Immature natural killer cell (primary cell): ENCODE measurements around the gene KIAA1671. TPM values are rescaled to one million over a fixed set of nuclear protein-coding genes. Genes with fewer than 3 reads are reported as not detected.

Experiments used
- DNase-seq, 3 donors: peaks; one replicate each; pipeline ENCODE4 v3.0.0; 2022; ENCODE audit warnings: mixed read lengths in 1 of 3
- H3K27ac Mint-ChIP-seq, 6 donors: one replicate each; pipeline ENCODE4 v1.8.0; 2020; ENCODE audit warnings: mixed read lengths in 6 of 6, mild to moderate bottlenecking in 5 of 6, inconsistent platforms in 4 of 6, moderate library complexity in 3 of 6
- H3K27me3 Mint-ChIP-seq, 3 donors: one replicate each; pipeline ENCODE4 v1.8.0; 2020 to 2021; ENCODE audit warnings: low read depth in 3 of 3, mild to moderate bottlenecking in 3 of 3, mixed read lengths in 3 of 3, moderate library complexity in 3 of 3, inconsistent platforms in 1 of 3
- H3K36me3 Mint-ChIP-seq, 3 donors: one replicate each; pipeline ENCODE4 v1.8.0; 2020; ENCODE audit warnings: mixed read lengths in 3 of 3, inconsistent platforms in 2 of 3, mild to moderate bottlenecking in 2 of 3
- H3K4me1 Mint-ChIP-seq, 2 donors: one replicate each; pipeline ENCODE4 v1.8.0; 2020; ENCODE audit warnings: inconsistent platforms in 2 of 2, mild to moderate bottlenecking in 2 of 2, mixed read lengths in 2 of 2, moderate library complexity in 1 of 2
- H3K4me3 Mint-ChIP-seq, 5 donors: one replicate each; pipeline ENCODE4 v1.8.0; 2020; ENCODE audit warnings: mild to moderate bottlenecking in 5 of 5, mixed read lengths in 5 of 5, inconsistent platforms in 3 of 5, moderate library complexity in 3 of 5
- H3K9me3 Mint-ChIP-seq, 6 donors: one replicate each; pipeline ENCODE4 v1.8.0; 2020; ENCODE audit warnings: mild to moderate bottlenecking in 6 of 6, mixed read lengths in 6 of 6, inconsistent platforms in 4 of 6, moderate library complexity in 3 of 6
- polyA plus RNA-seq, 3 donors: library from polyadenylated mRNA; unstranded; fragments of 300-500 nt; fragmentation: Illumina TruSeq; gene quantifications; one replicate each; pipeline ENCODE4 v1.2.3, GENCODE V29; 2021

KIAA1671 gene
- polyA plus RNA-seq, 3 donors from 2014 or later = 0.43 to 3.0 (median 2.5) TPM

- no peaks in the 10 kb centered on the region for H3K4me1 Mint-ChIP-seq
- H3K9me3 Mint-ChIP-seq = no peaks in the 10 kb centered on the region
- H3K4me3 Mint-ChIP-seq = no peak overlapping the region
- no peak for DNase-seq
- peaks cover 0 to 3% (median 0%) of the 10 kb centered on the region in 3 donors for H3K27me3 Mint-ChIP-seq
- no peaks in the 10 kb centered on the region for H3K36me3 Mint-ChIP-seq
- H3K27ac Mint-ChIP-seq = no peak overlapping the region
Observed at GRCh38 chr22:25147642-25147928, 195.1 kb downstream of the KIAA1671 start.

DNA sequence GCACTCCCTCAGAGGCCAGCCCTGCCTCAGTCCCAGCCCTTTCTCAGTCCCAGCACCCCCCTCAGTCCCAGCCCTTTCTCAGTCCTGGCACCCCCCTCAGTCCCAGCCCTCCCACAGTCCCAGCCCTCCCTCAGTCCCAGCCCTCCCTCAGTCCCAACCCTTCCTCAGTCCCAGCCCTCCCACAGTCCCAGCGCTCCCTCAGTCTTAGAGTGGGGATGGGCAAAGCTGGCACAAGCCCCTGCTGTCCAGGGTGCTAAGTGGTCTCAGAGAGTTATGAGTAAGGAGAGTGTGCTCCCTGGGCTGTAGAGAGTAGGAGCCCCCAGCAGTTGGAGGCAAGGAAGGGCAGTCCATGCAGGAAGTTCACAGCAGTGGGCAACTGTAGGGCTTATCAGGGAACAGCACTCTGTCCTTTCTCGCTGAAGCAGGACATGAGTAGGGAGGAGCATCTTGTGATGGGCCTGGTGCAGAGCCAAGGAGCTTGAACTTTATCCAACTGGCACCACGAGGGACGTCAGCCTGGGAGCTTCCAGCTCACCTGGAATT, 195.7 kb downstream of the KIAA1671 start:
- DNase-seq = no peak
- Mint-ChIP-seq H3K4me3 (no peak overlapping the region), H3K9me3 (no peaks in the 10 kb centered on the region), H3K27ac (peak overlapping the region in 1 of 6 donors; percentile 7), H3K27me3 (peaks cover 0 to 3% (median 2%) of the 10 kb centered on the region in 3 donors), H3K36me3 (no peaks in the 10 kb centered on the region), H3K4me1 (no peaks in the 10 kb centered on the region)

GRCh38 chr22:25149014-25149413, 196.5 kb downstream of the KIAA1671 start:
- Mint-ChIP-seq H3K27me3 (peaks cover 0 to 2% (median 2%) of the 10 kb centered on the region in 3 donors), H3K36me3 (no peaks in the 10 kb centered on the region), H3K4me1 (no peaks in the 10 kb centered on the region), H3K27ac (no peak overlapping the region), H3K4me3 (no peak overlapping the region), H3K9me3 (no peaks in the 10 kb centered on the region)
- no peak for DNase-seq

GRCh38 chr22:25153961-25154666, 201.6 kb downstream of the KIAA1671 start:
- H3K4me1 Mint-ChIP-seq = peaks cover 3 to 8% of the 10 kb centered on the region in 2 donors
- no peaks in the 10 kb centered on the region for H3K9me3 Mint-ChIP-seq
- H3K27ac Mint-ChIP-seq = no peak overlapping the region
- DNase-seq = no peak
- H3K36me3 Mint-ChIP-seq = no peaks in the 10 kb centered on the region
- H3K27me3 Mint-ChIP-seq = peaks cover 2 to 3% (median 2%) of the 10 kb centered on the region in 3 donors
- H3K4me3 Mint-ChIP-seq = no peak overlapping the region

DNA sequence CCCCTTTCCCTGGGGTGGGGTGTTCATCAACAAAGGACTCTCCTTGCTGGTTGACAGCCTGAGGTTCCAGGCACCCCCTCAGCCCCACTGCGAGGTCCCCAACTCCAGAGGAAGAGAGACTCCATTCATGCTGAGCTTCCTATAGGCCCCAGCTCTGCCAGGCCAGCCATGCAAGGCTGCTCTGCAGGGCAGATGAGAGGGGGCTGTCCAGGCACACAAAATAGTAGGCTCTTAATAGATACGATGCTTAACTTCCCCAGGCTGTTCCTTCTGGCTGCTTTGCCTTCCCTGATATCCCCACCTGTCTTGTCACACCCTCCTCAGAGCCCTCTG, 202.1 kb downstream of the KIAA1671 start:
- no peak for DNase-seq
- H3K36me3 Mint-ChIP-seq = no peaks in the 10 kb centered on the region
- H3K27ac Mint-ChIP-seq = no peak overlapping the region
- no peaks in the 10 kb centered on the region for H3K9me3 Mint-ChIP-seq
- H3K4me1 Mint-ChIP-seq = peaks cover 3 to 11% of the 10 kb centered on the region in 2 donors
- peaks cover 0 to 3% (median 2%) of the 10 kb centered on the region in 3 donors for H3K27me3 Mint-ChIP-seq
- H3K4me3 Mint-ChIP-seq = no peak overlapping the region

DNA sequence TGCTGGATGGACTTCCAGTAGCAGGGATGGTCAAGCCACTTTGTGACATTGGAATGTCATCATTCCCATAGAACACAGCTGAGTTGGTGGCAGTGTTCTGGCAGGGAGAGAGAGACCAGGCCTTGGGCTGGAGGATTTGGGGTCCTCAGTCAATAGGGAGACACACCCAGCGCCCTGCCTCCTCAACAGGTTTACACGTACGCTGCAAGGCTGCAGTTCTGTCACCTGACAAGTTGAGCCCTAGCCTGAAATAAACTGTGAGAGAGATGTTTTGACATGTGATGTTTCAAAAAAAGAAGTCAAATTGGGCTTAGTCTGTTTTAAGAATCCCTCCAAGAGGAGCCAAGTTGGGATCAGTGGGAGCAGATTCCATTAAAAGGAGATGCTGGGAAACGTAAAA, 204.2 kb downstream of the KIAA1671 start:
- Mint-ChIP-seq H3K27me3 (peaks cover 0 to 3% (median 2%) of the 10 kb centered on the region in 3 donors), H3K36me3 (no peaks in the 10 kb centered on the region), H3K4me3 (no peak overlapping the region), H3K9me3 (no peaks in the 10 kb centered on the region), H3K4me1 (peaks cover 3 to 11% of the 10 kb centered on the region in 2 donors), H3K27ac (no peak overlapping the region)
- DNase-seq = no peak

- Mint-ChIP-seq H3K27ac (peak overlapping the region in 1 of 6 donors; percentile 45), H3K27me3 (peaks cover 0 to 3% (median 0%) of the 10 kb centered on the region in 3 donors), H3K4me1 (peaks cover 5 to 11% of the 10 kb centered on the region in 2 donors), H3K4me3 (no peak overlapping the region), H3K36me3 (no peaks in the 10 kb centered on the region), H3K9me3 (no peaks in the 10 kb centered on the region)
- DNase-seq = peak in 2 of 3 donors; percentile 31 to 33
Observed at GRCh38 chr22:25159028-25159427, 206.5 kb downstream of the KIAA1671 start.

DNA sequence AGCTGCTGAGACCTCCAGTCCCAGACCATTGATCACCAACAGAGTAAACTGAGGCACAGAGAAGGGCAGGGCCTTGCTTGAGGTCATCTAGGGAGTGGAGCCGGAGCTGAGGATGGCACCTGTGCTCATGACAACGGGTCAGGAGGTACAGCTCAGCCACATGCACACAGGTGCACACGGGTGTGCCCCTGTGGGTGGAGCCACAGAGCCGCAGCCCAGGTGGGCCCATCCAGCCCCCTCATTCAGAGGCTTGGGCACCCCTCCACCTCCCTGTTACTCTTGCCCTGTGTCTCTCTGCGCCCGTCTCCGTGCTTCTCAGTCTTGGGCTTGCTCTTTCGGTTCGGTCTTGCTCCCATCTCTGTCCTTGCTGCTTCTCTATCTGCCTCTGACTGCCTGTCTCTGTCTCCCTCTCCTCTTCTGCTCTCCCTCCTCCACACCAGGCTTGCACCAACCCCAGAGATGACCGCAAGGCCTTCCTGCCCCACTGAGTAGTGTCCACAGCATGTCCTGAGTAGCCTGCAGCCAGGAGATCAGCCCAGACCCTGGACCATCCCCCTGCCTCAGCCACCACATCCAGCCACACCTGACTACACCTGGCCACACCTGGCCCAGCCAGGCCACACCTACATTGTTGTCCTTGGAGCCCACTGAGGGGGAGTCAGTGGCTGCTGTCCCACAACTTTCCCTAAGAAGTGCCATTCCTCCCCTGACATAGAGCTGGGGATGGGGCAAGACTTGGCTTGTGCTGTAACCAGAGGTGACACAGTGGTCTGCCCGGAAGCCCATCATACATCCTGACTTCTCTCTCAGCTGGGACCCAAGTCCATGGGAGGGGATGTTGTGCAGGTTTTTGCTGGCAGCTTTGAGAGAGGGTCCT, 207.8 kb downstream of the KIAA1671 start:
- DNase-seq = no peak
- no peaks in the 10 kb centered on the region for H3K9me3 Mint-ChIP-seq
- H3K4me3 Mint-ChIP-seq = no peak overlapping the region
- peaks cover 2 to 7% (median 4%) of the 10 kb centered on the region in 3 donors for H3K27me3 Mint-ChIP-seq
- peaks cover 8 to 17% of the 10 kb centered on the region in 2 donors for H3K4me1 Mint-ChIP-seq
- no peaks in the 10 kb centered on the region for H3K36me3 Mint-ChIP-seq
- H3K27ac Mint-ChIP-seq = no peak overlapping the region

DNA sequence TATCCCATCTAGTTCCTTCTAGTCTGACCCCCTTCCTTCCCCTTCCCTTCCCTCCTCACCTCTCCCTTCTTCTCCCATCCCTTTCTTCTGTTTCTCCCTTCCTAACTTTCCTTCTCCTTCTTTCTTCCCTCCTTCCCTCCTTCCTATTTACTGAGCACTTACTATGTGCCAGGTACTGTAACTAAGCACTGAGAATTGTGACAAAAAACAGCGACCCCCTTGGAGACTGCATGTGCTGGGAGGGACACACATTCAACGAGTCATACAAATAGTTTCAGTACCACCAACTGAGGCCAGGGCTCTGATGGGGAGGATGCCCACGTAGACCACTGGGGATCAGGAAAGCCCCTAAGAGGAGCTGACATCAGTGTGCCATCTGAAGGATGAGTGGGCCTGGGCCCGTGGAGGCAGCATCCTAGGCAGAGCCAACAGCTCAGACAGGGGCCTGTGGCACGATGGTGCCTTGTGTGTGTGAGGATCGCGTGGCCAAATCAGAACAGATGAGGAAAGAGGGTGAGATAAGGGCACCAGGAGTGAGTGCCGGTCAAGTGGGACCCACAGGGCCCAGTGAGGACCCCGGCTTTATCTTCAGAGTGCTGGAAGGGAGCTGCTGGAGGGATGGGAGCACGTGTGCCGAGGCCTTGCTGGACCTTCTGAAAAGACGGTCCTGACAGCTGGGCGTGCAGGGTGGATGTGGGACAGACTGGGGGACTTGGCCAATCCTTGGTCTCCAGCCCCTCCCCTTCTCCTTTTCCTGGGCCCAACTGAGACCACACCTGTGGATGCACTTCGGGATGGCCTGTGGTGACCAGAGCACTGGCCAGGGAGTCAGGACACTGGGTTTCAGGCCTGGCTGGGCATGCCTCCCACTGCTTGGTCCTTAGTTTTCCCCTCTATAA, 208.8 kb downstream of the KIAA1671 start:
- Mint-ChIP-seq H3K4me3 (no peak overlapping the region), H3K9me3 (no peaks in the 10 kb centered on the region), H3K27ac (no peak overlapping the region), H3K4me1 (peaks cover 7 to 17% of the 10 kb centered on the region in 2 donors), H3K27me3 (peaks cover 2 to 4% (median 4%) of the 10 kb centered on the region in 3 donors), H3K36me3 (no peaks in the 10 kb centered on the region)
- no peak for DNase-seq

- DNase-seq = no peak
- no peaks in the 10 kb centered on the region for H3K9me3 Mint-ChIP-seq
- peaks cover 7 to 17% of the 10 kb centered on the region in 2 donors for H3K4me1 Mint-ChIP-seq
- H3K36me3 Mint-ChIP-seq = no peaks in the 10 kb centered on the region
- no peak overlapping the region for H3K27ac Mint-ChIP-seq
- peaks cover 4 to 5% (median 4%) of the 10 kb centered on the region in 3 donors for H3K27me3 Mint-ChIP-seq
- no peak overlapping the region for H3K4me3 Mint-ChIP-seq
Observed at GRCh38 chr22:25161916-25162530, 209.5 kb downstream of the KIAA1671 start.

DNA sequence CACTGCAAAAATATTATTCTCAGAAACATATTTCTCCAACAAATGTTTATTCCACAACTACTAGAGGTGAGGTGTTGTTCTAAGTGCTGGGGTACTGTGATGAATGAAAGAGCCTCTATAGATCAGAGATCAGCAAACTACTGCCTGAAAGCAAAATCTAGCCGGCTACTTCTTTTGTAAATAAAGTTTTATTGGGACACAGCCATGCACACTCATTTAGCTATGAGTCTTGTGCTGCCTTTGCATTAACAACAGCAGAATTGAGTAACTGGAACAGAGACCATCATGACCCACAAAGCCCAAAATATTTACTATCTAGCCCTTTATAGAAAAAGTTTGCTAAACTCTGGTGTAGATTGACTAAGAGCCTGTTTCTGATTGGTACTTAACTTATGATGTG, 210.0 kb downstream of the KIAA1671 start:
- peaks cover 7 to 17% of the 10 kb centered on the region in 2 donors for H3K4me1 Mint-ChIP-seq
- no peak overlapping the region for H3K27ac Mint-ChIP-seq
- peaks cover 4 to 5% (median 4%) of the 10 kb centered on the region in 3 donors for H3K27me3 Mint-ChIP-seq
- no peak for DNase-seq
- no peaks in the 10 kb centered on the region for H3K9me3 Mint-ChIP-seq
- peak overlapping the region in 1 of 5 donors; percentile 25 for H3K4me3 Mint-ChIP-seq
- H3K36me3 Mint-ChIP-seq = no peaks in the 10 kb centered on the region

GRCh38 chr22:25165785-25166184, 213.3 kb downstream of the KIAA1671 start:
- Mint-ChIP-seq H3K4me3 (no peak overlapping the region), H3K27ac (no peak overlapping the region), H3K27me3 (peaks cover 4 to 7% (median 4%) of the 10 kb centered on the region in 3 donors), H3K4me1 (peaks cover 6 to 7% of the 10 kb centered on the region in 2 donors), H3K36me3 (no peaks in the 10 kb centered on the region), H3K9me3 (no peaks in the 10 kb centered on the region)
- DNase-seq = no peak
